ENCODE results near the gene SOCS1.

- no peak for TF ChIP-seq SP1 (IDR thresholded peaks at IDR 0.05)
- no peak for TF ChIP-seq FOXM1 (IDR thresholded peaks at IDR 0.05; ENCODE audit: borderline replicate concordance)
- no peak for TF ChIP-seq TARDBP (IDR thresholded peaks at IDR 0.05)
- no peak for TF ChIP-seq BHLHE40 (IDR thresholded peaks at IDR 0.05; ENCODE audit: borderline replicate concordance)
- TF ChIP-seq CTBP1 (IDR thresholded peaks at IDR 0.05; ENCODE audit: borderline replicate concordance): no peak
- no peak for TF ChIP-seq FOXK2 (IDR thresholded peaks at IDR 0.05)
- TF ChIP-seq ELF4 (IDR thresholded peaks at IDR 0.05): no peak
- no peak for TF ChIP-seq L3MBTL2 (conservative IDR thresholded peaks at IDR 0.05)
- no peak for TF ChIP-seq PKNOX1 (IDR thresholded peaks at IDR 0.05)
- TF ChIP-seq FOXA1 (IDR thresholded peaks at IDR 0.05): no peak
- TF ChIP-seq LEF1 (IDR thresholded peaks at IDR 0.05; ENCODE audit: borderline replicate concordance): no peak
- TF ChIP-seq SUZ12 (IDR thresholded peaks at IDR 0.05): no peak
Observed at GRCh38 chr16:11259655-11260595, 3.9 kb upstream of the SOCS1 start.

All from HEK293T (cell line).